Vagina (tissue), 2 donors: ENCODE measurements around the gene TBX1.

Source experiments
- CTCF ChIP-seq, 3 experiments: fragments of 450-650 bp in 2 of 3; fragments of 200-600 bp in 1 of 3; sonication (generic) in 1 of 3; IDR thresholded peaks; one replicate each; pipeline ENCODE4 v1.5.1; 2017 to 2019; ENCODE audit warnings: antibody characterized with exemption in 3 of 3, mild to moderate bottlenecking in 2 of 3, moderate library complexity in 2 of 3
- POLR2AphosphoS5 ChIP-seq, 2 donors: sonication (generic); formaldehyde crosslinking; IDR thresholded peaks; one replicate each; pipeline ENCODE4 v1.9.0; 2017; ENCODE audit warnings: antibody characterized with exemption in 2 of 2, mild to moderate bottlenecking in 2 of 2, low read depth in 1 of 2; ENCODE audit not compliant: insufficient read depth in 1 of 2

- TF ChIP-seq POLR2AphosphoS5 (IDR thresholded peaks at IDR 0.05; ENCODE audit: insufficient read depth in 1 of 2, low read depth in 1 of 2) (no peak), CTCF (IDR thresholded peaks at IDR 0.05) (no peak)
Measured at GRCh38 chr22:19743081-19743480, 17.5 kb upstream of the TBX1 start.
